ENCODE results near the gene ALOXE3. TPM values are rescaled to one million over a fixed set of nuclear protein-coding genes. Genes with fewer than 3 reads are reported as not detected.
A peak's percentile ranks its signal among the peaks of the same experiment; 100 is the strongest.
"Not testable (repeated sequence)": the region's sequence is repeated elsewhere in the genome, so short reads cannot be mapped to it uniquely, and the experiment has no call there.

Gene ALOXE3
- polyA plus RNA-seq, 6 donors from 2014 or later: not detected

DNA sequence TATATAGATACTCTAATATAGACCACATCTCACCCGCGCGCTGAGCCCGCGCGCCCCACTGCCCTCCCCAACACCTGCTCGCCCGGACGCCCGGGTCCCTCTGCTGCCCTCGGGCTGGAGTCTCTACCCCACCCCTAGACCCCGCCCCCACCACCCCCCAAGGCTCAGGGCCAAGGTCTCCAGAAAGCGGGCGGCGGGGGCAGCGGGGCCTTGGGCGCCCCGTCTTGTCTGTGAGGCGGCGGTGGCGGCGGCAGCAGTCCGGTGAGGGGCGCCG, 3.0 kb upstream of the ALOXE3 start:
- Mint-ChIP-seq H3K27ac (peak overlapping the region in 1 of 6 donors; percentile 100), H3K9me3 (peaks cover 0 to 11% (median 2%) of the 10 kb centered on the region in 7 donors), H3K4me1 (peaks cover 75 to 79% (median 78%) of the 10 kb centered on the region in 3 donors), H3K4me3 (peak overlapping the region; percentile 91 to 98 (median 96)), H3K36me3 (no peaks in the 10 kb centered on the region), H3K27me3 (peaks cover 33 to 71% (median 42%) of the 10 kb centered on the region in 3 donors)
- no peak for DNase-seq
- ATAC-seq (ENCODE audit: low read depth in 2 of 2): no peak

DNA sequence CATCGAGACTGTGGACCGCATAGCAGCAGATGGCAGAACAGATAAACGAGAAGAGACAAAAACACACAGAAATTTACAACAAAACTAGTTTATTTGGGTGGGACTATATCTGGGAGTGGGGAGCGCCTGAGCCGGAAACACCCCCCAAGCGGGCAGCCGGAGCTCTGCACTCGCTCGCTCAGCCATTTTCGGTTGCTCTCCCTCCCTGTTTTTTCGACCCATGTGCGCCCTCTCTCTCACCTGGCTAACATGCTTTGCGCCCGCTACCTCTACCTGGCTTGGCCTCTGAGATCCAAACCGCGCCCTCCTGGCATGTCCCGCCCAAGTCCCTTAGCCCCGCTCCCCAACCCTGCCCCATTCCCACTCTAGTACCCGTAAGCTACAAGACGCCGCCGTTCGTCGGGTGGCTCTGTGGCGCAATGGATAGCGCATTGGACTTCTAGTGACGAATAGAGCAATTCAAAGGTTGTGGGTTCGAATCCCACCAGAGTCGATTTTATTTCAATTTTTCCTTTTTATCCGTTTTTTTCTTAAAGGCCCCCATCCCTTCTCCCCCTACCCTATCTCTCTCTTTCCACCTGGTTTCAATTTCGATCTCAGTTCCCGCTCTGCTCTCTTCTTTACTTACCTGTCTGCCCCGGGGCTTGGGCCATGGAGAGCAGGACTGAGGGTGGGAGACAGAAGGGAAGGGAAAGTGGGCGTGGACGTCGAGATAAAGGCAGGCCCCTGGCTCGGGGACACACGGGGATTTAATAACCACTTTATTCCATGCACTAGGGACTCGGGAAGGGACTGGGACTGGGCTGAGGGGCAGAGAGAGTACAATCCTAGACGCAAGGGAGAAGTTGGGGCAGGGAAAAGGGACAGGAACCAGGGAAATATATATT, 2.4 kb upstream of the ALOXE3 start:
- peak in 1 of 2 donors; percentile 5 for ATAC-seq (ENCODE audit: low read depth in 2 of 2)
- H3K9me3 Mint-ChIP-seq: peaks cover 0 to 8% (median 2%) of the 10 kb centered on the region in 7 donors
- no peak for DNase-seq

DNA sequence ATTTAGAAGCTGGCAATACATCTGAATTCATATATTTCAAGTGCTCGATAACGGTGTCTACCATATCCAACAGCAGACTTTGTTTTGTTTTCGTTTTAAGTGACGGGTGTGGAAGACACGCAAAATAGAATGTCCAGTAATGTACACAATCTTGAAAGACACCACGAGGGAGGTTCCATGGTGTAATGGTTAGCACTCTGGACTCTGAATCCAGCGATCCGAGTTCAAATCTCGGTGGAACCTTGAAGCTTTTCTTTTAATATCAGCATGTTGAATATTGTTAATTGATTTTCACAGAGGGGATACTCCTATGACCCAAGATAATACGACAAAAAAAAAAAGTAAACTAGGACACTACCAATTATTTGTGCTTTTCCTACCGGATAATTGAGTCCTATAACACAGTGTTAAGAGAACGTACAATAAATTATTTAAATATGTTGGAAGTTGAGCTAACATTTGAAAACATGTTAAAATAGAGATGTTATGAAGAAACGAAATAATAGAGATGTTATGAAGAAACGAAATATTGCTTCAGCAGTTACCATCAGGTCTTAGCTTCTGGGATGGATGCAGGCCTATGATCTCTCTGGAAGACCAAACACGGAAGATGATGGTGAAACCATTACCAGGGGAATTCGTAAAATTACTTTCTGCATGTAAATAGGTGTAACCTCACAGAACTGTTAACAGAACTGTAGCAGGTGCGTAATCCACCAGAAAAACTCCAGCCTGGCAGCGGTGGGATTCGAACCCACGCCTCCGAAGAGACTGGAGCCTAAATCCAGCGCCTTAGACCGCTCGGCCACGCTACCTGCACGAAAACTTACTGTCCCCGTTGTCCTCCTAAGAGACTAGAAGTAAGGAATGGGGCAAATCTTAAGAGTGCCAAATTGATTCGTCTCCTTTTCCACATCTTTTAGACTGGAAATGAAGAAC, 1.5 kb upstream of the ALOXE3 start:
- H3K27ac Mint-ChIP-seq: peak overlapping the region; percentile 93 to 100 (median 100)
- peak overlapping the region; percentile 91 to 98 (median 96) for H3K4me3 Mint-ChIP-seq
- H3K27me3 Mint-ChIP-seq: peaks cover 44 to 78% (median 47%) of the 10 kb centered on the region in 3 donors
- DNase-seq (peak; percentile 89), ATAC-seq (ENCODE audit: low read depth in 2 of 2) (peak; percentile 66 to 69)
- peaks cover 63 to 64% (median 63%) of the 10 kb centered on the region in 3 donors for H3K4me1 Mint-ChIP-seq
- H3K9me3 Mint-ChIP-seq: peaks cover 0 to 8% (median 2%) of the 10 kb centered on the region in 7 donors
- no peaks in the 10 kb centered on the region for H3K36me3 Mint-ChIP-seq

More for the DNA sequence above, 2.4 kb upstream of the ALOXE3 start:
- Mint-ChIP-seq H3K27ac (peak overlapping the region; percentile 86 to 100 (median 100)), H3K27me3 (peaks cover 39 to 77% (median 41%) of the 10 kb centered on the region in 3 donors), H3K4me1 (peaks cover 72 to 74% (median 73%) of the 10 kb centered on the region in 3 donors), H3K4me3 (peak overlapping the region; percentile 91 to 98 (median 96)), H3K36me3 (no peaks in the 10 kb centered on the region)

DNA sequence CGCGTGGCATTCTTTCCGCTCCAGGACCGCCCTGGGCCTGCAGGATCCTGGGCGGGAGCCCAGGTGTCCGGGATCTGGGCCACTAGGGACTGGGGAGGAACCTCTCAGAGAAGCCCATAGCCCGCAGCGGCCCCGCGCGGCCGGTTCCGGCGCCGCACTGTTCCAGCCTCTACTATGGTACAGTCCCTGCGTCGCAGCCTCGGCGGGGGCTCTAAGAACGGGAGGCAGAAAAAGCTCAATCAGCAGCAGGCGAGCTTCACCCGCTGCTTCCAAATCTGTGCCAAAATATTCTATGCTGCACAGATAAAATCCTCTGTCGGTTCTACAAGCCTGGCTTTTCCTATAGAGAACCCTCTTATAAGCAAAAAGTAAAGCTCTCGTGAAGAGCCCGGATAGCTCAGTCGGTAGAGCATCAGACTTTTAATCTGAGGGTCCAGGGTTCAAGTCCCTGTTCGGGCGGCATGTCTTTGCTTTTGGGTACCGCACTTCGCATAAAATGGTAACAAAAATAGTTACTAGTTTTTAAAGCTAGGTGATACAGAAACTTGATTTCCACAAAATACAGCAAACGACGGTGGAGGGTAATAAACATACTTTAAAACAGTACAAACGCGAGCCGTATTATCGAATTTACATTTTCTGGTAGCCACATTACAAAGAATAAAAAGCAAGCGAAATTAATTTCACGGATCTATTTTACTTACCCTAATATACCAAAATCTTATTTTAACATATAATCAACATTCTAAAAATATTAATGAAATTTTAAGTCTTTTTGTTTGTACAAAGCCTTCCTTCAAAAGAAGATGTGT, 661 bp upstream of the ALOXE3 start:
- H3K27ac Mint-ChIP-seq: peak overlapping the region; percentile 91 to 100 (median 100)
- peaks cover 41 to 78% (median 48%) of the 10 kb centered on the region in 3 donors for H3K27me3 Mint-ChIP-seq
- DNase-seq (peak; percentile 85), ATAC-seq (ENCODE audit: low read depth in 2 of 2) (peak; percentile 59 to 64)
- H3K4me1 Mint-ChIP-seq: peaks cover 55 to 56% (median 56%) of the 10 kb centered on the region in 3 donors
- H3K36me3 Mint-ChIP-seq: no peaks in the 10 kb centered on the region
- H3K4me3 Mint-ChIP-seq: peak overlapping the region; percentile 91 to 98 (median 96)
- peaks cover 0 to 8% (median 2%) of the 10 kb centered on the region in 7 donors for H3K9me3 Mint-ChIP-seq

DNA sequence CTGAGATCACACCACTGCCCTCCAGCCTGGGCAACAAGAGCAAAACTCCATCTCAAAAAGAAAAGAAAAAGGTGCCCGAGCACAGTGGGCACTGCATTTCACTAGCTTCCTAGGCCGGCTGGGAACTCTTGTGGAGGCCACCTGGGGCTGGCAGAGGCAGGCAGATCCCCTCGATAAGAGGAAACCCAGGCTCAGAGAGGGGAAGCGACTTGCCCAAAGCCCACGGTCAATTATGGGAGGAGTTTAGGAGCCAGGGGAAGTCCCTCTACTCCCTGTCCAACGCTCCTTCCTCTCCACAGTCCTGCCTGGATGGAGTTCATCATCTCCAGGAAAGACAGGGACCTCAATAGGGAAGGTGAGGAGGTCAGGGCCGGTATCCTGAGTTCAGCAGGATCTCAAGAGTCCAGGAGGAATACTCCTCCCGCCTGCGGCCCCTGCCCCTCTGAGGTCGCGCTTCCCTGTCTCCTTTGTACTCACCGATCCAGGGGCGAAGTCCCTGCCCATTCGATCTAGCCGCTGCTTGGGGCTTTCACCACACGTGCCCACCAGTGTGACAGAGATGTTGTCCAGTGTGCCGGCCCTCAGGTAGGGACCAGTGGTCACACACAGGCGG, 841 bp downstream of the ALOXE3 start:
- no peak for ATAC-seq (ENCODE audit: low read depth in 2 of 2)
- peaks cover 40 to 42% (median 41%) of the 10 kb centered on the region in 3 donors for H3K4me1 Mint-ChIP-seq
- no peak for DNase-seq
- H3K27me3 Mint-ChIP-seq: peaks cover 45 to 78% (median 48%) of the 10 kb centered on the region in 3 donors
- H3K27ac Mint-ChIP-seq: peak overlapping the region in 3 of 6 donors; percentile 54 to 100 (median 100)
- peak overlapping the region; percentile 91 to 98 (median 96) for H3K4me3 Mint-ChIP-seq
- H3K36me3 Mint-ChIP-seq: no peaks in the 10 kb centered on the region
- peaks cover 0 to 8% (median 3%) of the 10 kb centered on the region in 7 donors for H3K9me3 Mint-ChIP-seq

DNA sequence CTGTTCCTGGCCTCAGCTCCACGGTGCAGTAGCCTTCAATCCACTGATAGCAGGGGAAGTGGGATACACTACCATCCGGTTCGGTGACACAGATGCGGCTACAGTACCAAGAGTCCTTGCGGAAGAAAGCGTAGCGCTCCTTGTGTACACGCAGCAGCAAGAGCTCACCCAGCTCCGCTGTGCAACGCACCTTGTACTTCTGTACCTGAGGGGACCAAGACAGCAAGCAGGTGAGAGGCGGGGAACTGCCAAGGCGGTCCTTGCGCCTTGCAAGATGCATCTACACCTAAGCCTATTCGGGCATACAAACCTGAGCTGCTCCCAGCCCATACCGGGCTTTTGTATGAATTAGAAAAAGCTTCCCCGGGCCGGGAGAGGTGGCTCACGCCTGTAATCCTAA, 1.5 kb downstream of the ALOXE3 start:
- peaks cover 43 to 83% (median 49%) of the 10 kb centered on the region in 3 donors for H3K27me3 Mint-ChIP-seq
- no peaks in the 10 kb centered on the region for H3K36me3 Mint-ChIP-seq
- H3K27ac Mint-ChIP-seq: no peak overlapping the region
- peaks cover 36 to 39% (median 36%) of the 10 kb centered on the region in 3 donors for H3K4me1 Mint-ChIP-seq
- H3K4me3 Mint-ChIP-seq: peak overlapping the region in 5 of 8 donors; percentile 15 to 98 (median 61)
- ATAC-seq (ENCODE audit: low read depth in 2 of 2): no peak
- H3K9me3 Mint-ChIP-seq: peaks cover 0 to 8% (median 3%) of the 10 kb centered on the region in 7 donors
- no peak for DNase-seq

DNA sequence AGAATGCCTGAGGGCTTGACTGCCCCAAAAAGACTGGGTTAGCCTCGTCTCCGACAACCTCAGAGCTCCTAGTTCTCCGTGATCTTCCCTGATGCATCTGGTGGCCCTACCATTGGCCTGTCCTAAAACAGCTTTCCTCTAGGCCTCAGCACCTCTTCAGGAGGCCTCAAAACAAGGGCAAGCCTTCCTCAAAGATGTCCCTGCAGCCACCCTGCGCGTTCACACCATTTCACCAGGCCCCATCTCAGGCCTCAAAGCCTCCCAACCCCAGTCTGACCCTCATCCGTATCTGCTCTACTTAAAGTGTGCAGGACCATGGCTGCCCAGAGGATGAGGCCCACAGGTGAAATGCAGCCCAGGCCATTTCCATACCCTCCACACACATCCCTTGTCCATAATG, 7.4 kb downstream of the ALOXE3 start:
- ATAC-seq (ENCODE audit: low read depth in 2 of 2) (no peak), DNase-seq (no peak)
- Mint-ChIP-seq H3K36me3 (no peaks in the 10 kb centered on the region), H3K4me1 (peaks cover 0 to 8% (median 6%) of the 10 kb centered on the region in 3 donors), H3K27me3 (peaks cover 51 to 69% (median 55%) of the 10 kb centered on the region in 3 donors), H3K4me3 (peak overlapping the region in 4 of 8 donors; percentile 16 to 54 (median 40)), H3K9me3 (peaks cover 0 to 2% (median 0%) of the 10 kb centered on the region in 7 donors), H3K27ac (peak overlapping the region in 2 of 6 donors; percentile 39 to 48)

DNA sequence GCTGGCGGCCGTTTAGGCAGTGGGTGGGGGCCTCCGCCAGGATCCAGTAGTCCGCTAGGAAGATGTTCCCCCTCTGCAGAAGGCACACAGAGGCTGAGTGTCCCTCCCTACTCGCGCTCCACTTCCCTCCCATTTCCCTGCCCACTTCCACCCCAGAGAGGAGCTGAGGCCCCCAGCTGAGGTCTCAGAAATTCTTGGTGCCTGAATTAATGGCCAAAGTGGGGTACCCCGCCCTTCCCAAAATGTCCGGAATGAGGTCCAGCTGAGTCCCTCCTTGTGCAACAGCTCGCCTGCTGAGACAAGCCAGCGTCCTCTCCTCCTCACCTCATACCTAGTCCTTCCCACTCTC, 7.9 kb downstream of the ALOXE3 start:
- DNase-seq (no peak), ATAC-seq (ENCODE audit: low read depth in 2 of 2) (no peak)
- peaks cover 0 to 2% (median 0%) of the 10 kb centered on the region in 7 donors for H3K9me3 Mint-ChIP-seq
- H3K4me3 Mint-ChIP-seq: peak overlapping the region in 3 of 8 donors; percentile 40 to 57 (median 54)
- H3K27me3 Mint-ChIP-seq: peaks cover 46 to 68% (median 52%) of the 10 kb centered on the region in 3 donors
- peak overlapping the region in 1 of 6 donors; percentile 48 for H3K27ac Mint-ChIP-seq
- H3K36me3 Mint-ChIP-seq: no peaks in the 10 kb centered on the region
- H3K4me1 Mint-ChIP-seq: peaks cover 0 to 8% (median 6%) of the 10 kb centered on the region in 3 donors

DNA sequence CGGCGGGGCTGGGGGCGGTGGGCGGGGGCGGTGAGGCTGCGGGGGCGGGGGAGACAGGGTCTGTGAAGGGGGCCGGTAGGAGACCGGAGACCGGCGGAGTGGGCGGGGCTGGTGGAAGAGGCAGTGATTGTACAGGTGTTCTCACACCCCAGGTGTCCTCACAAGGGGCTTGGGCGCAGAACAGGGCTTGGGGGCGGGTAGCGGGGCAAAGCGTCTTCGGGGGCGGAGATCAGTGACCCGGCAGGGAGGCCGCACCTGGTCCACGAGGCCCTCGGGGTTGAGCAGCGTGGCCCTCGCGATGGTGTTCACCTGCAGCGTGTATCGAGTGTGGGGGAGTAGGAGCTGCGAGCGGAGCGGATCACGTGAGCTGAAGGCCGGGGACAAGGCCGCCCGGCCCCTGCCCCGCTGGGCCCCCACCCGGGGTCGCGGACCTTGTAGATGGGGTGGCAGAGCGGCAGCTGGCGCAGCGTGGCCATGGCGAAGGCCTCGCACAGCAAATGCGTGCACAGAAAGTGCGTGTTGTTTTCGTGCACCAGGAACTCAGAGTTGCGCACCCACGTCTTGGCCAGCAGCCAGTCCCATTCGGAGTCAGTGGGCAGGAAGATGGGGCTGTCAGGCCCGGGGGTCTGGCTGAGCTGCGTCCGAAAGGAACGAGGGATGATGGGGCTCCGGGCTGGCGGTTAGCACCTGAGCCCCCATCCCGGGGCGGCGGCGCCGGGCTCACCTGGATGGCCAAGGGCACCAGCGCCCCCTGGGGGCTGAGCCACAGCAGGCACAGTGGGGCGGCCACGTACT, 8.5 kb downstream of the ALOXE3 start:
- peak; percentile 97 to 99 for ATAC-seq (ENCODE audit: low read depth in 2 of 2)
- Mint-ChIP-seq H3K27me3 (peaks cover 41 to 62% (median 47%) of the 10 kb centered on the region in 3 donors), H3K36me3 (no peaks in the 10 kb centered on the region), H3K4me3 (peak overlapping the region in 6 of 8 donors; percentile 40 to 79 (median 54)), H3K9me3 (peaks cover 0 to 2% (median 0%) of the 10 kb centered on the region in 7 donors), H3K27ac (no peak overlapping the region), H3K4me1 (peaks cover 0 to 8% (median 6%) of the 10 kb centered on the region in 3 donors)
- peak; percentile 82 for DNase-seq

DNA sequence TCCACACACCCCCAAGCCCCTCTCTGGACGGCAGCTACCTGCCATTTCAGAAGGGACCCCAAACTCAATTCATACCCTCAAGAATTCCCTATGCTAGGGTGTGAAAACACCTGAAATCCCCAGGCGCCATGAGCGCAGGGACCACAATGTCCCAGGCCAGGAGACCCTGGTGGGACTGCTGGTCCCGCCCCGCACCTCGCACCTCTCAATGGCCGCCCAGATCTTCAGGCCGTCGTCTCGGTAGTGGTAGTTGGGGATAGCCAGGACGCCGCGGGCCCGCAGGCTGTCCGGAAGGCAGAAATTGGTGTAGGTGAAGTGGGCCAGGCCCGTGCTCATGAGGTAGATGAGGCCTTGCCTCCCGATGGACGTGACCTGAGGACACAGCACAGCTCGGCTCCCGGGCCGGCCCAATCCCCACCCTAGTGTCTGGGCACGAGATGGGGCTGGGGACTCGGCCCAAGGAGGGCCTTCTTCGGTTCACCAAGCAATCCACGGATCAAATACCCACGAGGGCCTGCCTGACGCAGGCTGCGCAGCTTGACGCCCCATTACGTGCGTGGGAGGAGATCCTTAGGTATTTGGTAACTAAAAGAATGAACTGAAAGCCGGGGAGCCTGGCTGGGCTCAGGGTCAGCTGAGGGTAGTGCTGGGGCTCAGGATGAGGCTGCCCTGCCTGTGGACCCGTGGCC, 9.2 kb downstream of the ALOXE3 start:
- no peaks in the 10 kb centered on the region for H3K36me3 Mint-ChIP-seq
- peaks cover 0 to 8% (median 4%) of the 10 kb centered on the region in 3 donors for H3K4me1 Mint-ChIP-seq
- H3K4me3 Mint-ChIP-seq: peak overlapping the region in 3 of 8 donors; percentile 40 to 63 (median 41)
- peak overlapping the region in 1 of 6 donors; percentile 12 for H3K27ac Mint-ChIP-seq
- peaks cover 35 to 54% (median 45%) of the 10 kb centered on the region in 3 donors for H3K27me3 Mint-ChIP-seq
- ATAC-seq (ENCODE audit: low read depth in 2 of 2) (no peak), DNase-seq (no peak)
- H3K9me3 Mint-ChIP-seq: peaks cover 0 to 2% (median 0%) of the 10 kb centered on the region in 7 donors

DNA sequence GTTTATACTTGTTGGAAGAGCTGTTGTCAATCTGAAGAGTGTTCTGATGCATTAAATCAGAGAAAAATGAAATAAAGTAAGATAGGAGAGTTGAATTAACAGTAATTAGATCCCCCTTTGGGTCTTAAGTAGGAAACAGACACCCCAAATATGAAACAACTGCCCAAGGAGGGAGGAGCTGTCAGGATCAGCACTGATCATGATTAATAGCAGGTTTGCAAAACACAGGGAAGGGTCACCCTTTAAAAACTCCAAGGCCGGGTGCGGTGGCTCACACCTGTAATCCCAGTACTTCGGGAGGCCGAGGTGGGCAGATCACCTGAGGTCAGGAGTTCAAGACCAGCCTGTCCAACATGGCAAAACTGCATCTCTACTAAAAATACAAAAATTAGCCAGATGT, 11.3 kb downstream of the ALOXE3 start:
- Mint-ChIP-seq H3K4me3 (peak overlapping the region in 1 of 8 donors; percentile 12), H3K27me3 (peaks cover 27 to 33% (median 33%) of the 10 kb centered on the region in 3 donors), H3K27ac (peak overlapping the region in 1 of 6 donors; percentile 32)
- not testable (repeated sequence) for H3K36me3 Mint-ChIP-seq; ATAC-seq (ENCODE audit: low read depth in 2 of 2); H3K9me3 Mint-ChIP-seq; DNase-seq; H3K4me1 Mint-ChIP-seq
